Hepatic stellate cell (primary cell): ENCODE results near the gene GNAS.
"Not testable (repeated sequence)": the region's sequence is repeated elsewhere in the genome, so short reads cannot be mapped to it uniquely, and the experiment has no call there.

Source experiments
- DNase-seq: peaks from one replicate; pipeline ENCODE4 v3.0.0; 2011; ENCODE audit warnings: low spot score

The GNAS gene

GRCh38 chr20:58852543-58853271 lies at the start of gene GNAS:
Gene GNAS (plus strand): TSS chr20:58852716.
- DNase-seq: peak; percentile 68

GRCh38 chr20:58803533-58803932 lies 49.0 kb upstream of the GNAS start:
- DNase-seq: no peak

- DNase-seq: no peak
Measured at GRCh38 chr20:58807801-58808200, 44.7 kb upstream of the GNAS start.

- no peak for DNase-seq
Measured at GRCh38 chr20:58808271-58809046, 44.1 kb upstream of the GNAS start.

- DNase-seq: no peak
Measured at GRCh38 chr20:58810116-58810878, 42.2 kb upstream of the GNAS start.

- DNase-seq: no peak
Measured at GRCh38 chr20:58810879-58811250, 41.7 kb upstream of the GNAS start.

GRCh38 chr20:58811334-58811733 lies 41.2 kb upstream of the GNAS start:
- DNase-seq: no peak

GRCh38 chr20:58813369-58813768 lies 39.1 kb upstream of the GNAS start:
- no peak for DNase-seq

GRCh38 chr20:58815448-58815847 lies 37.1 kb upstream of the GNAS start:
- DNase-seq: no peak

GRCh38 chr20:58816051-58816450 lies 36.5 kb upstream of the GNAS start:
- no peak for DNase-seq

- DNase-seq: no peak
Measured at GRCh38 chr20:58816957-58817651, 35.4 kb upstream of the GNAS start.

GRCh38 chr20:58817748-58818147 lies 34.8 kb upstream of the GNAS start:
- DNase-seq: no peak

GRCh38 chr20:58818586-58819285 lies 33.8 kb upstream of the GNAS start:
- DNase-seq: no peak

GRCh38 chr20:58819921-58820320 lies 32.6 kb upstream of the GNAS start:
- DNase-seq: no peak

- not testable (repeated sequence) for DNase-seq
Measured at GRCh38 chr20:58820515-58820914, 32.0 kb upstream of the GNAS start.

GRCh38 chr20:58822149-58822548 lies 30.4 kb upstream of the GNAS start:
- no peak for DNase-seq

GRCh38 chr20:58822748-58823730 lies 29.5 kb upstream of the GNAS start:
- no peak for DNase-seq

- no peak for DNase-seq
Measured at GRCh38 chr20:58824843-58825242, 27.7 kb upstream of the GNAS start.

- DNase-seq: no peak
Measured at GRCh38 chr20:58825450-58825849, 27.1 kb upstream of the GNAS start.

- DNase-seq: no peak
Measured at GRCh38 chr20:58826271-58826670, 26.2 kb upstream of the GNAS start.
